GM12891 (cell line): ENCODE data around the gene PLA2G4F.

Source experiments
- PAX5 ChIP-seq: IDR thresholded peaks from 2 replicates; pipeline ENCODE4 v1.6.1; 2011; ENCODE audit warnings: low read length, moderate library complexity, mild to moderate bottlenecking; ENCODE audit not compliant: insufficient read depth, severe bottlenecking
- POLR2A ChIP-seq: IDR thresholded peaks from 2 replicates; pipeline ENCODE4 v1.6.1; 2011; ENCODE audit warnings: low read depth, low read length, control low read depth
- POLR2AphosphoS5 ChIP-seq: IDR thresholded peaks from 2 replicates; pipeline ENCODE4 v1.6.1; 2011; ENCODE audit warnings: low read depth, low read length, control low read depth
- POU2F2 ChIP-seq: IDR thresholded peaks from 2 replicates; pipeline ENCODE4 v1.6.1; 2011; ENCODE audit warnings: low read depth, mild to moderate bottlenecking, control low read depth, low read length, moderate library complexity
- TAF1 ChIP-seq: IDR thresholded peaks from 2 replicates; pipeline ENCODE4 v1.6.1; 2011; ENCODE audit warnings: low read depth, low read length, control low read depth

GRCh38 chr15:42193383-42193782, 36.9 kb upstream of the PLA2G4F start:
- TF ChIP-seq POLR2AphosphoS5 (no peak), POLR2A (no peak), TAF1 (no peak), PAX5 (no peak), POU2F2 (no peak)
